NCI-H2029 treated with DMSO at 0.1 percent for 48 hours (cell line): ENCODE measurements around the gene POFUT2.

ENCODE experiments used
- DNase-seq: peaks from one replicate; lab custom pipeline; 2025; lab: John Stamatoyannopoulos, UW

Gene POFUT2

DNA sequence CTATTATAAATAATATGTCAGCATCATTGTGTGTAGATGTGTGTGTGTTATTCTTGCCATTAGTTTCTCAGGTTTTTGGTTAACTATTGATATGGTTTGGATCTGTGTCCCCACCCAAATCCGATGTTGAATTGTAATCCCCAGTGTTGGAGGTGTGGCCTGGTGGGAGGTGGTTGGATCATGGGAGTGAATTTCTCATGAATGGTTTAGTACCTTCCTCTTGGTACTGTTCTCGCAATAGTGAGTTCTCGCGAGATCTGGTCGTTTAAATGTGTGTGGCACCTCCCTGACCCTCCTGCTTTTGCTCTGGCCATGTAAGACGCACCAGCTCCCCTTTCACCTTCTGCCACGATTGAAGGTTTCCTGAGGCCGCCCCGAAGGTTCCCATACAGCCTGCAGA is 9.6 kb upstream of the POFUT2 start:
- no peak for DNase-seq

DNA sequence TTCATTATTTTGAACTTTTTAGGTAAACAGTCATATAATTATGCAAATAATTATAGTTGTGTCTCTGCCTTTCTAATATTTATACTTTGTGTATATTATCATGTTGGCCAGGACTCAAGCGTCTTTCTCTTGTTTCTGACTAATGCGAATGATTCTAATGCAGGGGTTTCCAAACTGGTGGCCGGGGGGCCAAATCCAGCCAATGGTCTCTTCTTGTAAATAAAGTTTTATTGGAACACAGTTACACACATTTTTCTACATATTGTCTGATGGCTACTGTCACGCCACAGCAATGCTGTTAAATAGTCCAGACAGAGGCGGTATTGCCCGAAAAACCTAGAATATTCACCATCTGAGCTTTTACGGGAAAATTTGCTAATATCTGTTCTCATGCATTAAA is 8.9 kb upstream of the POFUT2 start:
- no peak for DNase-seq

DNA sequence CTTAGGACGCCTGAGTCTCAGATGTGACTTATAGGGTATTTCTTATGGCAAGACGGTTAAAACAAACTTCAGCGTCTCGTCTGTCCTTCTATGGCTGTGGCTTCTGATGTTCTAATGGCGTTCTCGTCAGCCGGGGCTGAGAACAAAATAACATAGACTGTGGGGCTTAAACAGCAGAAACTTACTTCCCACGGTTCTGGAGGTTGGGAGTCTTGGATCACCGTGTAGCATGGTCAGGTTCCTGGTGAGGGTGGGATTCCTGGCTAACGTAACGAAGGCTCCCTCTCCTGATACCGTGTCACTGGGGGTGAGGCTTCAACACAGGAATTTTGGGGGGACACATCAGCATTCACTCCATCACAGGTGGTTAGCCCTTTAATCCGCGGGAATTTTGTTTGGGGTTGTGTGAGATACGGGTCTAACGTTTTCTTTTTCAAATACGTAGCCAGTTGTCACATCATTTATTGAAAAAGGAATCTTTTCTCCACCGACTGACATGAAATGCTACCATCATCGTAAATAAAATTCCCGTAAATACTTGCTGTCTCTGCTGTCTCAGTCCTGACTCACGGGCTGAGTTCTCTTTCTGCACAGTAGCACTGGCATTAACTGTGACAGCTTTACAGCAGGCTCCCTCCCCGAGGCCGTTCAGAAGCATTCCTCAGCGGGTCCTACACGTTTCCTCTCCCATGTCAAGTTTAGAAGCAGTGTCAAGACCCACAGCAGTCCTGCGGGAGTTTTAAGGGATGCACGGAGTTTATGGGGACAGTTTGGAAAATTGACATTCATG is 8.1 kb upstream of the POFUT2 start:
- DNase-seq: no peak

DNA sequence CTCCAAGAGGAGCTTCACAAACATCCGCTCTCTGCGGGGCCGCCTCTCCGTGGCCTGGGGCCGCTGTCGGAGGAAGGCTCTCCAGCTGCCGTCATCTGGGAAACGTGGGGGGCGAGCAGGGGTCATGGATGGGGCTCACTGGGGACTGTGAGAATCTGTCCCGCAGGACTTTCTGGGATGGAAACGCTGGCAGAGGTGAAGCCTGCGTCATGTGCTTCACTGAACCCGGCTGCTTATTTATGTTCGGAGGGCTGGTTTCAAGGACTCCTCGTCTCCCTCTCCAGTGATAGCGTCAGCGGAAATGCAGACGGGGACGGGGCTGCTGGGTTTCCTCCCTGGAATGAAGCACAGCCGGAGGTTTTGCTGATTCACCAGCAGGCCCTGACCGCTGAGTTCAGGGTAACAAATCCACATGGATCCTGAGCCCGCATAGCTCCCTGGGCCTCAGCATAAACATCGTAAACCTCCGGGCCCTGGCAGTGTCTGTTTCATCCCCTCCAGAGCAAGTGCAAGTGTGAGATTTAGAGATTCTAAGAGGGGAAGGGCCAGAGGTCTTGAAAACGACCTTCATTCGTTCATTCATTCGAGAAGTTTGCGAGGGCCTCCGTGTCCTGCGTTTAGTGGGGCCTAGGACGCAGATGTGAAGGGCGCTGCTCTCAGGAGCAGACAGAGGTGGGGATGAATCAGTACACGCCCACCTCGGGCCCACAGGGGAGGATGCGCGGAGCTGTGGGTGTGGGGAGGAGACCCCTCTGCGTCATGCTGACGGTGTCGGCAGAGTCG is 7.0 kb upstream of the POFUT2 start:
- no peak for DNase-seq

DNA sequence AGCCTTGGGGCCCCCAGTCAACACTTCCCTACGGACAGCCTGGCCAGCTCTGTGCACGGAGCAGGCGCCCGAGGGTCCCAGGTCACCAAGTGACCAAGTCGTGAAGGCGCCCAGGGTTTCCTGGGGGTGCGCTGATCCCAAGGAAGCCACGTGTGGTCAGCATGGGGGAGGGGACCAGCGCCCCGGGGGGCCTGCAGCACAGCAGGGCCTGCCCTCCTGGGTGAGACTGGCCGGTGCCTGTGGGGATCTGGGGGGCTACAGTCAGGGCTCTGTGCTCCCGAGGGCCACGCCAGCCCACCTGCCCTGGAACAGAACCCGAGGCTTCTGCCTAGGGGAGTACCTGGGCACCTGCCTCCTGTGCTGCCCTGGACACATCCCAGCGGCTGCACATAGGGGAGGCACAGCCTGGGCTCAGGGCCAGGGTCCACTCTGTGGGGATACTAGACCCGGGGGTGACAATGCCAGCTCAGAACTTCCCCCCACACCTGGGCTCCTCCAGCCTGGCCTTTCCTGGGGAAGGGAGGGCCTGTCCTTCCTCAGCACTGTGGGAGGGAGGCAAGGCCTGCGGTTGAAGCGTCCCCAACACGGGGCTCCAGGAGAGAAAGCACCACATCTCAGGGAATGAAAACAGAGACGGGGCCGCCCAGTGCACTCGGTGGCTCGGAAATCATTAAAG is 6.2 kb upstream of the POFUT2 start:
- no peak for DNase-seq

DNA sequence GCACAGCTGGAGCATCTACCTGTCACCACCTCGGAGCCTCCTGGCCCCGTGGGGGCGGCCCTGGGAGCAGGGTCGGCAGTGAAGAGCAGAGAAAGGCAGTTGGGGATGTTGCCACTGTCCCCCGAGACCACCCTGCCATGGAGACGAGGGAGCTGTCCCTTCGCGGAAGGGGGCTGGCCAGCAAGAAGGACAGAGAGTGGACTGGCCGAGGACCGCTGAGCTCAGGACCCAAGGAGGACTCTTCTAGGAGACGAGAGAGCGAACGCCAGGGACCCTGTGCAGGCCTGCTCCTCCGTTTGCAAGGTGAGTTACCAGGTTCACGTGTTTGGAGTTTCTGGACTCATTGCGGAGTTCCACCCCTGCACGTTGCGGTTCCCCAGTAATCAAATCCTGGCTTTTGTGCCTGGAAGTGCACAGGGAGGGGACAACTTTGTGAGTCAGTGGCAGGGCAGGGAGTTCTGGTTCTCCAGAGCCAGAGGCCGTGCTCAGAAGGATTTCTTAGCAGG is 5.6 kb upstream of the POFUT2 start:
- DNase-seq: no peak

DNA sequence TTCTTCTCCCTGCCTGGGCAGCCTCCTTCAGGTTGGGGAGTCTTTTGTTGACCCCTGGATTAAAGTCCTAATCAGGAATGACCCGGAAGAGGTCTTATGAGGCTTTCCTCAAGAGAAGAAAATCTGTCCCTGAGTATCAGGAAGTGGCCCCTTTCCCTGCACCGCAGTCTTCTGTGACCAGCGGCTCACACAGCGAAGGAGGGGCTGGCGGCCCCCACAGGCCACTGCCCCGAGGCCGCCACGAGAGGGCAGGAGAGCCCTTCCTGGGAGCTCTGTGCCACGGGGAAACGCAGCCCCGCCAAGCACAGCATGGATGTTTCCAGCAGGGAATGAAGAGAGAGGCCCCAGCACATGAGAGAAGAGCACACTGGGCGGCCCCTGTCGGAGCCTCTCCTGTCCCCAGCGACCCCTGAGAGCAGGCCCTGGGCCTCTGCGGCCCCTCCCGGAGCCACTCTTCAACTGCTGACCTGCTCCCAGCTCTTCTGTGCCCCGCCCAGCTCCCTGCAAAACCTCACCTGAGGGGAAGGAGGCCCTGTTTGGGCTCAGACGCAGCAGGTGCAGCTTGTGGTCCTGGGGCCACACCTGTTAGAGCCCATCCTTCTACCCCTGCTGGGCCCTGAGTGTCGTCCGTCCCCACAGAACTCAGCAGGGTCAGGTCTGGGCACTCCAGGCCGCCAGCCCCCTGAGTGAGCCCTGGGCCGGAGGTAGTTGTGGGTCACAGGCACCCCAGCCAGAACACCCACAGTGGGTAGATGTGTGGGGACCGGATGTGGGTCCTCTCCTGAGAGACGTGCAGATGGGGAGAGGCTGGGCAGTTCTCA is 4.9 kb upstream of the POFUT2 start:
- peak; percentile 24 for DNase-seq

DNA sequence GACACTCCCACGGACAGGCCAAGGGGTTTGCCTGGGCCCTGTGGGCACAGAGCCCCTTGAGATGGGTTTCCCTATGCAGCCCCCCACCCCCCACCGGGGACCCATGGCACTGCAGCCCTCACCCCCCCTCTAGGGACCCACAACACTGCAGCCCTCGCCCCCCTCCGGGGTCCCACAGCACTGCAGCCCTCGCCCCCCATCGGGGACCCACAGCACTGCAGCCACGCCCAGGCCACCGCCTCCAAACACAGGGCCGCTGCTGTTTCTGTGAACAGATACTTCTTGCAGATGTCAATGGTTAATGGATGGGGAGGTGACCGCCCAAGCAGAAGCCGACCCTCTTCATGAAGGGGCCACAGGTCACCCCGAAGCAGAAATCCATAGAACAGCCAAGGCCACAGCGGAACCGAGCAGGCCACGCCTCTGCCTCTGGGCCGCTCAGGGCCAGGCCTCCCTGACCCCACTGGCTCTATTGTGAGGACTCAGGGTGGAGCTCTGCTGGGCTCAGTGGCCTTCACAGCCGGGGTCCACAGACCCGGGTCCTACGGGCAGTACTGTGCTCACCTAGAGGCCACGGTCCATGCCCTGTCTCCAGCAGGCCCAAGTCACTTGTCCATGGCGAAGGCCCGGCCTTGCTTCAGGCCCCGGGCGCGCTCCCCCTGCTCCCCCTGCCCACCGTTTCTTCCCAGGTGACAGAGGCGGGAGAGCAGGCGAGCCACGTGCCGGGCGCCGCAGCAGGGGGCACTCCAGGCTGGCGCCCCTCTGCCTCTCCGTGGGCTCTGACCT is 4.1 kb upstream of the POFUT2 start:
- DNase-seq: no peak

DNA sequence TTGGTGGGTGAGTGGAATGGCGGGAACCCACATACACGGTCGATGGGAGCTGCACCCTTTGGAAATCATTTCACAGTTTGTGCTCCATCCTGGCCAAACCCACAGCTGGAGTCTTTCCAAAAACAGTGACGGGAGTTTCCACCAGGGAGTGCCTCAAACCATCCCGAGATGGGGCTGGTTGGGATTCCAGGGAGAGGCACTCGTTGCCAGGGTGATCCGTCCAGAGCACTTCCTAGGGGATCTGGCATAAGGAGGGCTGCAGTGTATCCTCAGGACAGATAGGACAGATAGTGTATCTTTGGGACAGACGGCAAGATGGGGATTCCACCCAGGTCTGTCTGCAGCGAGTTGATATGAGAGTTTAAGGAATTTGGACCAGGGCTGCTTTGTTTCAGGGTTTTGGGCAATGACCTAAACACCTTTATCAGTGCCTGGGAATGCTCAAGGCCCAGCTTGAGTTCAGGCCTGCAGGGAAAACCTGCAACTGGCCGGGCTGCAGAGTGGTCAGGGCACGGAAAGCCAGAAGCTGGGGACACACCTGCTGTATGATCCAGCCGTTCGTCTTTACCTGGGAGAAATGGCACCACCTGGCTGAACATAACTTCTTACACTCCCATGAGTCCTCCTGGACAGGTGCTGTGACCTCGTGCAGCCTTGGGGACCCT is 3.4 kb upstream of the POFUT2 start:
- DNase-seq: no peak

DNA sequence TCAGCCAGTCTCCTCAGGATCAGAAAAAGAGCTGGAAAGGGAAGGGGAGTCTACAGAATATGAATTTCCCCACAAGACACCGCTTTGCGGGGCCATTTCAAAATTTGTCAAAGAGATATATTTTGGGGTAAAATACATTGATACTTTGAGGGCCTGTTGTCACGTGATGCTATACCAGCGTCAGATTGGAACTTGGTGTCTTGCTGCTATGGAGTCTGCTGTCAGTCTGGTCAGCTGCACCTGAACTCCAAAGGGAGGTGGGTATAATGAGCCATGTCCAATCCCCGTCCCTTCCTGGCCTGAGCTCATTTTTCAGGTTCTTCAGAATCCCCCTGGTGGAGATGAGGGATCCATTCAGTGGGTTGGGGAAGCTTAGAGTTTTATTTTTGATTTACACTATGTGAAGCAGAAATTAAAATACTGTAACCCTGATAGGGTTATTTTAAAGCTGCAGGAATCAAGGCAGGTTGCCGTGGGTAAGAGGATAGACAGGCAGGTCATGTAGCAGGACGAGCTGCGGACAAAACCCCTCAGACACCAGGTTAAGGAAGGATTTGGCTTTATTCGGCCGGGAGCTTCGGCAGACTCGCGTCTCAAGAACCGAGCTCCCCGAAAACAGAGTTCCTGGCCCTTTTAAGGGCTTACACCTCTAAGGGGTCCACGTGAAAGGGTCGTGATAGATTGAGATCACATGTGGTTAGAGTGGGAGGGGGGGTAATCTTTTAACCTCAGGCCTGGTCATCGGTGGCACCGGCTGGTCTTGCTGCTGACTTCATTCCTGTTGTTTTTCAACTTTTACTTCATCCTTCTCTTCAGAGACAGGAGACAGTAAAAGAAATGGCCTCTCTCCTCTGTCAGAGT is 2.2 kb upstream of the POFUT2 start:
- DNase-seq: no peak

DNA sequence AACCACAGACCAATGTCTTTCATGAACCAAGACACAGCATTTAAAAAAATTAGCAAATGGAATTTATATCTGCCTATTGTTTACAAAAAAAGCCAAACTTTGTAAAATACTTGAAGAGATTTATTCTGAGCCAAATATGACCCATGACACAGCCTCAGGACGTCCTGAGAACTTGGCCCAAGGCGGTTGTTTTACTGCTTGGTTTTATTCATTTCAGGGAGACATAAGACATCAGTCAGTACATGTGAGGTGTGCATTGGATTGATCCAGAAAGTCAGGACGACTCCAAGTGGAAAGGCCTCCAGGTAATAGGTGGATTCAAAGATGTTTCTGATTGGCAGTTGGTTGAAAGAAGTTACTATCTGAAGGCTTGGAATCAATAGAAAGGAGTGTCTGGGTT is 1.4 kb upstream of the POFUT2 start:
- DNase-seq: no peak

DNA sequence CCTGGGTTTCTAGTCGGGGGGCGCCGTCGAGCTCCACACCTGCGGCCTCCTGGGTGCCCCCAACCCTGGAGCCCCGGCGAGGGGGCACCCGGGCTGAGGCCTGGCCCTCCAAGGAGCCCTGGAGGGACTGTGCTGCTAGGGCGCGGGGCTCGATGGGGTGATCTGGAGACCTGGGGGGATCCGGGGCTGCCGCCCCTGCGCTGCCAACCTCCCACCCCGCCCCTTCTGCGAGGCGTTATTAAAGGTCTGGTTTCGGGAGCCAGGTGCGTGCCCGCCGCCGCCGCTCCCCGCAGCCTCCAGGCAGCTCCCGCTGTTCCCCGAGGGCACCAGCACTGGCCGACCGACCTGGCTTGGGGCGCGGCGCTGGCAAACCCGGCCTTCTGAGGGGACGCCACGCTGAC is 746 bp upstream of the POFUT2 start:
- DNase-seq: no peak

DNA sequence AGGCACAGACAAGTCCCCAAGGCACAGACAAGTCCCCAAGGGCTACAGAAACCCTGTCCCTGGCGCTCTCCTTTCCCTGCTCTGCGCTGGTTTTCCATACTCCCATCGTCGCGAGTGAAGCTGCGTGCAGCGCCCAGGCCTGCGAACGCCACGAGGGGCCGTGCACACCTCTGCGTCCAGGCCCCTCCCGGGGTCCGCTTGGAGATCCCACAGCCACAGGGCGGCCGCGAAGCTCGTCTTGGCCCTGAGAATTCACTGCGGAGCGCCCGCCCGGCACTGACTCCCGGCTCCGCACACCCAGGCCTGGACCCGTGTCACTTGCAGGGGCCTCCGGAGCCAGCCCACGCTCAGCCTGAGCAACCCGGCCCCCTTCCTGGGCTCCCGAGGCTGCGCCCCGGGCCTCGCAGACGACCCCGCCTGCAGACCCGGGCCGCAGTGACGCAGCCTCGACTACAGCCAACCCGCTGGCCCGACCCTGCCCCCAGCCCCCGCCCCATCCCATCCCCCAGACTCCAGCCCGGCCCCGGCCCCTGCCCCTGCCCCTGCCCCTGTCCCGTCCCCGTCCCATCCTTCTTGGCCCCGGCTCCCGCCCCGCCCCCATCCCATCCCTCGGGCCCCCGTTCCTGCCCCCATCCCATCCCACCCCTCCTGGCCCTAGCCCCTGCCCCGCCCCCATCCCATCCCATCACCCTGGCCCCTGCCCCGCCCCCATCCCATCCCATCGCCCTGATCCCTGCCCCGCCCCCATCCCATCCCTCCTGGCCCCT is 841 bp downstream of the POFUT2 start:
- no peak for DNase-seq

DNA sequence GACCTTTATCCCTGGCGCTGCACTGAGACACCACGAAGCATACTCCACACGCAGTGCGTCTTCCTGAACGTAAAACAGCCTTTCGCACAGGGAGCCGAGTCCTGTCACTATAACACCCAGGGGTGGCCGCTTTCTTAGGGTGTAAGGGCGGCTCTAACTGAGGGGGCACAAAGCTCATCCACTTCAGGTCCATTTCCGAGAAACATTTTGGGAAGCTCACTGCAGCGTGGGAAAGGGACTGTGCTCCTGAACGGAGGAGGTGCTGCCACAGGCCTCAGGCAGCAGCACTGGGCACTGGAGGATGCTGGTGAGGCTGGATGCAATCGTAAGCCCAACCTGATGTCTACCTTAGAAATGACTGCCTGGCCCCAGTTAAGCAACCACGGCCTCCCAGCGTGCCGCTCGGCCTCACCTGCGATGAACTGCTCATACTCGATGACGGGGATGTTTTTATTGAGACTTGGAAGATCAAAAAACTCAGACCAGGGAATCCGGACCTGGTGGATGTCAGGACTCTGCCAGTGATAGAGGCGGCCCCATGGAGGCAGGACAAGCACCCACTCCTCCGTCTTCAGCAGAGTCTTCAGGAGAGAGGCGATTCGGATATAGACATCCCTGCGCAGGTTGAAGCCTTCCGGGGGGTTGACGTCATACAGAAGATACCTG is 2.3 kb downstream of the POFUT2 start:
- no peak for DNase-seq

DNA sequence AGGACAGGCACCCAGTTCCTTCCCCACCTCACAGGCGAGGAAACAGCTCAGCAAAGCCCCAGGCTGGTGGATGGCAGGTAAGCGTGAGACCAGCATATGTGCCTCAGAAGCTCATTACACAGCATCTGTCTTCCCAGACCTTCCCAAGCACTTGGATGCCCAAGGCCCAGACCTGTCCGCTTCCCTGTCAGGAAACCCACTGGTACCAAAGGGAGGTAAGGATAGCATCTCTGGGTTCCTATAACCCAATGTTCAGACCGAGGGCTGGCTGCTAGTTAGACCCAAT is 3.3 kb downstream of the POFUT2 start:
- no peak for DNase-seq

DNA sequence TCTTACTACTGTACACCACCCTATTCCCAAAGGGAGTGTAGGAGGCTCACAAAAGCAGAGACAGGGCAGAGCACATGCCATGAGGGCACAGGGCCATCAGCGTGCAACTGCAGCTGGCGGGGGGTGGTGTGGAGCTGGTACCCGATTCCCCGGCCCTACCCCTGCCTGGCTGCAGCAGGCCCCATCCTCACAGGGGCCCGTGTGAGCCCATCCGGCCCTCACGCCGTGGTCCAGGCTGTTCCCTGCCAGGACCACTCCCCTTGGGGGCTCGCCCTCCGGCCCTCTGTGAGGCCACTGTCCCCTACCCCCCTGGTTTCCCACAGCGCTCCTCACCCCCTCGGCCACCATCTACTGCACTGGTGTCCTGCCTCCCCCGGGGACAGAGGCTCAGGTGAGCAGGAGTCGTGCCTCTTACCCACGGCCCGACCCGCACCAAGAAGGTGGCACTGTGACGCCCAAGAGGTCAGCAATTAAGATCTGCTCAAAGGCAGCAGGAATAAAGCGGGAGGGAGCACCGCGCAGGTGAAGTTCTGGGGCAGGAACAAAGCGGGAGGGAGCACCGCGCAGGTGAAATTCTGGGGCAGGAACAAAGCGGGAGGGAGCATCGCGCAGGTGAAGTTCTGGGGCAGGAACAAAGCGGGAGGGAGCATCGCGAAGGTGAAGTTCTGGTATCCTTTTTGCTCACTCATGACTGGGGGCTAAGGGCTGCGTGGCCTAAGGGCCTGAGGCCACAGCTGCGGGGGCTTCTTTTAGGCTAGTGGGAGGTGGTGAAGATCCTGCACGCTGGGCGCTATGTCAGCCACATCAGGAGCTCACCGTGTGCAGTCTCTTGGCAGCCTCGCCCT is 3.9 kb downstream of the POFUT2 start:
- DNase-seq: no peak

DNA sequence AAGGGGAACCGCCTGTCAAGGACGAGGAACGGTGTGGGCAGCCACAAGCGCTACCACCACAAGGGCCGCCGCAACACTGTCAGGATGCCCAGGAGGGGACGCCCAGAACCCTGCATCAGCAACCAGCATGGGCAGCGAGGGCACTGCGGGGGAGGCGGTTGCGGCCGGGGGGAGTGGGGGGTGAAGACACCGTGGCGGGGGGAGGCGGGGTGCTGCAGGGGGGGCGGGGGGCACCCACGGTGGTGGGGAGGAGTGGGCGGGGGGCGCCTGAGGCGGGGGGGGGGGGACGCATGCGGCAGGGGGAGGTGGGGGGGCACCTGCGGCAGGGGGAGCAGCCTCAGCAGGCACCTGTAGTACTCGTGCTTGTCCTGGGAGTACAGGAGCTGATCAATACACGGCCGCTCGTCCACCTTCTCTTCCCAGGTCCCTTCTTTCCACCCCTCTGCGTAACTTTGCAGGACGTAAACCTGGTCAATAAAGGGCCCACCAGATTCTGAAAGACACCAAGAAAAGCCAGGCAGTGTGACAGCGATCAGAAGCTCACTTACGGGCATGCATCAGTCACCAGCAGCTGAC is 4.6 kb downstream of the POFUT2 start:
- DNase-seq: no peak
